Activated CD8-positive, alpha-beta memory T cell treated with anti-CD3 and anti-CD28 coated beads, Interleukin-2, amount 50 U/mL, for 24 hours (primary cell): Measurements from ENCODE around the gene FAM110C.
"Not testable (repeated sequence)": the region's sequence is repeated elsewhere in the genome, so short reads cannot be mapped to it uniquely, and the experiment has no call there.

ENCODE experiments used
- DNase-seq: peaks from one replicate; pipeline ENCODE4 v3.0.0-alpha.2; 2020; ENCODE audit errors: extremely low read depth

FAM110C gene

GRCh38 chr2:42788-43187 lies 3.5 kb downstream of the FAM110C start:
- no peak for DNase-seq

- no peak for DNase-seq
Observed at GRCh38 chr2:40465-40864, 5.8 kb downstream of the FAM110C start.

GRCh38 chr2:38155-38554 lies 8.2 kb downstream of the FAM110C start:
- no peak for DNase-seq

GRCh38 chr2:36318-36717 lies 10.0 kb downstream of the FAM110C start:
- no peak for DNase-seq

GRCh38 chr2:35852-36251 lies 10.5 kb downstream of the FAM110C start:
- DNase-seq: no peak

- peak; percentile 28 for DNase-seq
Observed at GRCh38 chr2:33620-34019, 12.7 kb downstream of the FAM110C start.

- no peak for DNase-seq
Observed at GRCh38 chr2:32068-32467, 14.2 kb downstream of the FAM110C start.

GRCh38 chr2:29253-29652 lies 17.1 kb downstream of the FAM110C start:
- DNase-seq: no peak

GRCh38 chr2:28406-28975 lies 17.8 kb downstream of the FAM110C start:
- no peak for DNase-seq

- no peak for DNase-seq
Observed at GRCh38 chr2:26891-27290, 19.4 kb downstream of the FAM110C start.

- DNase-seq: no peak
Observed at GRCh38 chr2:25543-25942, 20.8 kb downstream of the FAM110C start.

- not testable (repeated sequence) for DNase-seq
Observed at GRCh38 chr2:24591-24990, 21.7 kb downstream of the FAM110C start.

- no peak for DNase-seq
Observed at GRCh38 chr2:24107-24506, 22.2 kb downstream of the FAM110C start.

GRCh38 chr2:23283-23682 lies 23.0 kb downstream of the FAM110C start:
- no peak for DNase-seq

GRCh38 chr2:22244-22643 lies 24.1 kb downstream of the FAM110C start:
- not testable (repeated sequence) for DNase-seq

GRCh38 chr2:20259-20658 lies 26.0 kb downstream of the FAM110C start:
- not testable (repeated sequence) for DNase-seq

- DNase-seq: no peak
Observed at GRCh38 chr2:19505-19904, 26.8 kb downstream of the FAM110C start.

GRCh38 chr2:18402-19271 lies 27.7 kb downstream of the FAM110C start:
- DNase-seq: no peak

- DNase-seq: not testable (repeated sequence)
Observed at GRCh38 chr2:15916-16315, 30.4 kb downstream of the FAM110C start.

- DNase-seq: peak; percentile 18
Observed at GRCh38 chr2:11248-11941, 34.9 kb downstream of the FAM110C start.

GRCh38 chr2:10222-10875 lies 36.0 kb downstream of the FAM110C start:
- DNase-seq: no peak
